BLaER1 treated with 17β-estradiol and CSF1 and Interleukin-3, amounts not matched to agents 10 nM and 100 nM (cell line): ENCODE measurements around the gene SLC19A2.
"Not testable (repeated sequence)": the region's sequence is repeated elsewhere in the genome, so short reads cannot be mapped to it uniquely, and the experiment has no call there.

Experiments used
- H3K27ac ChIP-seq, 11 experiments: shearing (Covaris generic); formaldehyde crosslinking; 2 replicates each; pipeline ENCODE4 v1.8.1; 2022
- H3K27me3 ChIP-seq, 11 experiments: shearing (Covaris generic); formaldehyde crosslinking; 2 replicates each; pipeline ENCODE4 v1.8.1; 2022
- H3K36me3 ChIP-seq, 11 experiments: shearing (Covaris generic); formaldehyde crosslinking; 2 replicates each; pipeline ENCODE4 v1.8.1; 2022
- H3K4me1 ChIP-seq, 10 experiments: shearing (Covaris generic); formaldehyde crosslinking; 2 replicates each; pipeline ENCODE4 v1.8.1; 2022
- H3K4me2 ChIP-seq, 11 experiments: shearing (Covaris generic); formaldehyde crosslinking; 2 replicates each; pipeline ENCODE4 v1.8.1; 2022
- H3K4me3 ChIP-seq, 10 experiments: shearing (Covaris generic); formaldehyde crosslinking; 2 replicates each; pipeline ENCODE4 v1.8.1; 2022
- H3K9ac ChIP-seq, 11 experiments: shearing (Covaris generic); formaldehyde crosslinking; 2 replicates each; pipeline ENCODE4 v1.8.1; 2022
- H3K9me3 ChIP-seq, 11 experiments: shearing (Covaris generic); formaldehyde crosslinking; replicated peaks in 1 of 11; 2 replicates each; pipeline ENCODE4 v1.8.1; 2022
- H4K20me1 ChIP-seq, 11 experiments: shearing (Covaris generic); formaldehyde crosslinking; 2 replicates each; pipeline ENCODE4 v1.8.1; 2022
- Cebpa-rat ChIP-seq, 11 experiments: shearing (Covaris generic); IDR thresholded peaks; 2 replicates each; pipeline ENCODE4 v1.8.1; 2022

The SLC19A2 gene, protein sequence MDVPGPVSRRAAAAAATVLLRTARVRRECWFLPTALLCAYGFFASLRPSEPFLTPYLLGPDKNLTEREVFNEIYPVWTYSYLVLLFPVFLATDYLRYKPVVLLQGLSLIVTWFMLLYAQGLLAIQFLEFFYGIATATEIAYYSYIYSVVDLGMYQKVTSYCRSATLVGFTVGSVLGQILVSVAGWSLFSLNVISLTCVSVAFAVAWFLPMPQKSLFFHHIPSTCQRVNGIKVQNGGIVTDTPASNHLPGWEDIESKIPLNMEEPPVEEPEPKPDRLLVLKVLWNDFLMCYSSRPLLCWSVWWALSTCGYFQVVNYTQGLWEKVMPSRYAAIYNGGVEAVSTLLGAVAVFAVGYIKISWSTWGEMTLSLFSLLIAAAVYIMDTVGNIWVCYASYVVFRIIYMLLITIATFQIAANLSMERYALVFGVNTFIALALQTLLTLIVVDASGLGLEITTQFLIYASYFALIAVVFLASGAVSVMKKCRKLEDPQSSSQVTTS

DNA sequence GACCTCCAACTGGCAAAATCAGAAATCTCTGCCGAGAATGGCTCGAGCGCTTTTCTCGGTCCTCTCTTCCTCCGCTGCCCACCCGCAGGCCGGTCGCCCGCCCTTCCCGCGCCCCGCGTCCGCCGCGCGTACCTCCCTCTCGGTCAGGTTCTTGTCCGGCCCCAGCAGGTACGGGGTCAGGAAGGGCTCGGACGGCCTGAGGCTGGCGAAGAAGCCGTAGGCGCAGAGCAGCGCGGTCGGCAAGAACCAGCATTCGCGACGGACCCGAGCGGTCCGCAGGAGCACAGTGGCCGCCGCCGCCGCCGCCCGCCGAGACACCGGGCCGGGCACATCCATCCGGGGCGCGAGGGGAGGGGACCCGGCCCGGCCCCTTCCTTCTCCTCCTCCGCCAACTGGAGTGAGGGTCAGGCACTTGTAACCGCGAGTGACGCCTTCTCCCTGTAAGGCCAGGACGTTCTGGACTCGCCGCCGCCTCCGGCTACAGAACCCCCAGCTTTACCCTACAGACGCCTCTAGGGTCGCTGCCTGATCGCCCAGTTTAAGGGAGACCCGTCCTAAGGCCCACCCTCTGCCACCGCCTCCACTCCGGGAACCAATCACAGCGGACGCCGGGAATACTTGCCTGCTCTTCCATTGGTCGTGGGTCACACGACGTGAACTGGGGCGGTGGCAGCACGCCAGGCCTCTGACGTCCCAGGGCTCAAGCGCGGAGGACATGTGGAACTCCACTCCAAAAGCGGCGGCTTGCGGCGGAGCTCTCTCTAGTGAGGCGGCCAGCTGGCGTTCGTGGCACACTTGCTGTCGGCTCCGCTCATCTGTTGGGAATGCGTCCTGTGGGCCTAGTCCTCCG, at the start of gene SLC19A2:
Gene SLC19A2, minus strand, starts transcription at position 514 of the 850 bp plus-strand sequence. Its CDS starts 178 bp downstream, at position 336.
- no peaks in the 10 kb centered on the region for H3K9me3 ChIP-seq
- H3K27me3 ChIP-seq = no peaks in the 10 kb centered on the region
- H3K27ac ChIP-seq = peak within 1 kb of the TSS; percentile 72 to 90 (median 81)
- H3K36me3 ChIP-seq = no peaks in the 10 kb centered on the region
- H3K4me1 ChIP-seq = peaks cover 28 to 41% (median 31%) of the 10 kb centered on the region in 10 experiments
- H3K4me2 ChIP-seq = peak within 1 kb of the TSS; percentile 79 to 97 (median 89)
- TF ChIP-seq Cebpa-rat (IDR thresholded peaks at IDR 0.05) = no peak
- H3K4me3 ChIP-seq = peak within 1 kb of the TSS; percentile 74 to 91 (median 80)
- peak within 1 kb of the TSS; percentile 78 to 93 (median 87) for H3K9ac ChIP-seq
- H4K20me1 ChIP-seq = peaks cover 0 to 16% (median 0%) of the 10 kb centered on the region in 11 experiments; a peak in 3 of 22 replicates

DNA sequence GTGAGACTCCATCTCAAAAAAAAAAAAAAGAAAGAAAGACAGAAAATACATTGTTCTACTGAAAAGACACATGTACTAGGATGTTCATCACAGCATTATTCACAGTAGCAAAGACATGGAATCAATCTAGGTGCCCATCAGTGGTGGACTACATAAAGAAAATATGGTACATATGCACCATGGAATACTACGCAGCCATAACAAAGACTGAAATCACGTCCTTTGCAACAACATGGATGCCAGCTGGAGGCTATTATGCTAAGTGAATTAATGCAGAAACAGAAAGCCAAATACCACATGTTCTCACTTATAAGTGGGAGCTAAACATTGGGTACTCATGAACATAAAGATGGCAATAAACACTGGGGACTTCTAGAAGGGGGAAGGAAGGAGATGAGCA, 48.9 kb upstream of the SLC19A2 start:
- Histone ChIP-seq H4K20me1 (no peaks in the 10 kb centered on the region), H3K4me3 (no peak overlapping the region), H3K27ac (no peak overlapping the region), H3K9ac (no peak overlapping the region), H3K4me1 (no peaks in the 10 kb centered on the region), H3K27me3 (no peaks in the 10 kb centered on the region), H3K9me3 (peaks cover 0 to 5% (median 0%) of the 10 kb centered on the region in 11 experiments; a peak in 1 of 22 replicates), H3K36me3 (no peaks in the 10 kb centered on the region), H3K4me2 (no peak overlapping the region)
- TF ChIP-seq Cebpa-rat (IDR thresholded peaks at IDR 0.05) = no peak

DNA sequence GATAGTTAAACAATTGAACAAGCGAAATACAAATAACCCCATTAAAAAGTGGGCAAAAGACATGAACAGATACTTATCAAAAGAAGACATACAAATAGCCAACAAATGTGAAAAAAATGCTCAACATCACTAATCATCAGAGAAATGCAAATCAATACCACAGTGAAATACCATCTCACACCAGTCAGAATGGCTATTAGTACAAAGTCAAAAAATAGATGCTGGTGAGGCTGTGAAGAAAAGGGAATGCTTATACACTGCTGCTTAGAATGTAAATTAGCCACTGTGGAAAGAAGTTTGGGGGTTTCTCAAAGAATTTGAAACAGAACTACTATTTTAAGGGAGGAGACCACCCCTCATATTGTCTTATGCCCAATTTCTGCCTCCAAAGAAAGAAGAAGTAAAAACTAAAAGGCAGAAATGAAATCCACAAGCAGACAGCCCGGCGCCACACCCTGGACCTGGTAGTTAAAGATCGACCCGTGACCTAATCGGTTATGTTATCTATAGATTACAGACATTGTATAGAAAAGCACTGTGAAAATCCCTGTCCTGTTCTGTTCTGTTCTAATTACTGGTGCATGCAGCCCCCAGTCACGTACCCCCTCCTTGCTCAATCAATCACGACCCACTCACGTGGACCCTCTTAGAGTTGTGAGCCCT, 47.9 kb upstream of the SLC19A2 start:
- H3K27me3 ChIP-seq, H3K4me2 ChIP-seq, H3K36me3 ChIP-seq, H3K4me1 ChIP-seq, H3K9ac ChIP-seq, H4K20me1 ChIP-seq, H3K4me3 ChIP-seq, H3K27ac ChIP-seq, H3K9me3 ChIP-seq: not testable (repeated sequence)

DNA sequence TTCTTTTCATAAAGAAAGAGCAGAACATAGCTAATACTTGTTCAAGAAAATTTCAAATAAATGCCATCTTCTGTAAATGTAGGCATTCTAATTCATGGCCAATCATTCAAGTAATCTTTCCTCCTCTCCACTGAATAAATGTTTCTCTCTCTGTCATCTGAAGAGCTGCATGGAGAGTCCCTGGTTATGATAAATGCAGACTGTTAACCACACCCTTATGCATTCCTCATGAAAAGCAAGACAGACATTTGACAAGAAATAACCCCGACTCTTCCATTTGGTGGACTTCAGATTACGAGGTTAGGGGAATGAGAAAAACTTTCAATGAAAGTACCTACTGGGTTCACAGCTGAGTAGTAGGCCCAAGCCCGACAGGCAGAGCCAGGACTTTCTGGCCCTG, 44.7 kb upstream of the SLC19A2 start:
- H3K4me1 ChIP-seq = peaks cover 0 to 11% (median 4%) of the 10 kb centered on the region in 10 experiments; a peak in 6 of 20 replicates
- H3K9ac ChIP-seq = no peak overlapping the region
- no peaks in the 10 kb centered on the region for H4K20me1 ChIP-seq
- peaks cover 0 to 5% (median 0%) of the 10 kb centered on the region in 11 experiments; a peak in 1 of 22 replicates for H3K9me3 ChIP-seq
- no peaks in the 10 kb centered on the region for H3K27me3 ChIP-seq
- no peak overlapping the region for H3K4me3 ChIP-seq
- TF ChIP-seq Cebpa-rat (IDR thresholded peaks at IDR 0.05) = no peak
- no peak overlapping the region for H3K27ac ChIP-seq
- no peaks in the 10 kb centered on the region for H3K36me3 ChIP-seq
- no peak overlapping the region for H3K4me2 ChIP-seq

DNA sequence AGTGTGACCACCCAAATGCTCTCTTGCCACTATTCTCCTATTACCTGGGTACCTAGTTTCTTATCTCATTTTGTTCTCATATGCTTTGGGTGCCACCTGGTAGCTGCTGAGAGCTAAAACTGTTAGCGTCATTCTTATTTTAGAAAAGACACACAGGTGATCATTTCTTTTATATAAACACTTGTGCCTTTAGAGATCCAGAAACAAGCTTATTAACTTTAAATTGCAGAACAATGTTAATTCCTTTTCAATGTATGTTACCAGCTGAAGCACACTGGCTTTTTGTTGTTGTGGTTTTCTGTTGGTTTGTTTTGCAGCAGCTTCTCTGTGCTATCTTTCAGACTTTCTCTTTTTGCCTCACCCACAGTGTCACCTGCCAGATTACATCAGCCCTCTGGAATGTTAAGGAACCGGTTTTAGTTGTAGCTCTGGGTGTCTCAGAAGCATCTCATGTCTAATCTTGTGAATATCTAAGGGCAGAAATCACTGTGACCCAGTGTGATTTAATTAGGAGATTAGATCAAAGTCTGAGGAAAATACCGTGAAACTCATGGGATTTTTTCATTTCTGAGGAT, 43.4 kb upstream of the SLC19A2 start:
- peaks cover 0 to 11% (median 4%) of the 10 kb centered on the region in 10 experiments; a peak in 6 of 20 replicates for H3K4me1 ChIP-seq
- no peak overlapping the region for H3K9ac ChIP-seq
- no peak for TF ChIP-seq Cebpa-rat (IDR thresholded peaks at IDR 0.05)
- no peak overlapping the region for H3K4me3 ChIP-seq
- H3K4me2 ChIP-seq = peak overlapping the region in 1 of 11 experiments; percentile 16; a peak in 1 of 22 replicates
- H3K36me3 ChIP-seq = no peaks in the 10 kb centered on the region
- H4K20me1 ChIP-seq = no peaks in the 10 kb centered on the region
- peaks cover 0 to 5% (median 0%) of the 10 kb centered on the region in 11 experiments; a peak in 1 of 22 replicates for H3K9me3 ChIP-seq
- no peak overlapping the region for H3K27ac ChIP-seq
- H3K27me3 ChIP-seq = no peaks in the 10 kb centered on the region

DNA sequence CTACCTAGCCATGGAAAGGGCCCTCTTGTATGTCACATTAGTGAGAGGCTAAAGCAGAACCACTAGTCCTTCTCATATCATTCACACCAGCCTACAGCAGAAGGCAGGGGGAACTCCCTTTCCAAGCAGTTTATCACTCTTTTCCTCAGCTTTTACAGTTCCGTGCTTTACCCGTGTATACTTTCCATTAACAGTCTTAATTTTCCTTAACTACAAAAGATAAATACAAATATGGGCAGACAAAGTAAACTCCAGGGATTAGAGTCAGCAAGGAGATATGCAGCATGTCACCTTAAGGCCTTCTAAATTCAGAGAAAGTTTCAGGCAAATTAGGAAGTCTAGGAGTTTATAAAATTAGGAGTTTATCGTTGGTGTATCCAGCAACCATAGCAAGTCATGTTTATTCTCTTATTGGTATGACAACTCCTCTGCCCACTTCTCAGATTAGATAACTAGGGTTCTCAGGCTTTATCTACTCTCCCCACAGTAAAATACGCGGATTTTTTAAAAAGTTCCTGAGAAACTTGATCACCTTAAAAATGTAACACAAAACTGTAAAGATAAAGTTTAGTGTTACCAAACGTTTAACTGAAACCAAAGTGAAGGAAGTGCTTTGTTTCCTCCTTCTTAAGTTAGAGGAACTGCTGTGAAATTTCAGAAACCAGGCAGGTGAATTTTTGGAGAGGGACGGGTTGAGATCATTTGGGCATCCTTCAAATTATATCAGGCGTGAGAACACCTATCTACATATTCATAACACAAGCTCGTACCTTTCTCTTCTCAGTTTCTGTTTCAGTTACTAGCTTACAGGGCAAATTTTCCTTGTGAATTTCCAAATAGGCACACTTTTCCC, 42.7 kb upstream of the SLC19A2 start:
- H3K9ac ChIP-seq = no peak overlapping the region
- H3K4me2 ChIP-seq = peak overlapping the region in 2 of 11 experiments; percentile 16 to 18; a peak in 2 of 22 replicates
- peaks cover 0 to 5% (median 0%) of the 10 kb centered on the region in 11 experiments; a peak in 1 of 22 replicates for H3K9me3 ChIP-seq
- H3K4me3 ChIP-seq = no peak overlapping the region
- TF ChIP-seq Cebpa-rat (IDR thresholded peaks at IDR 0.05) = no peak
- H3K27me3 ChIP-seq = no peaks in the 10 kb centered on the region
- peaks cover 0 to 11% (median 4%) of the 10 kb centered on the region in 10 experiments; a peak in 6 of 20 replicates for H3K4me1 ChIP-seq
- H3K36me3 ChIP-seq = no peaks in the 10 kb centered on the region
- no peaks in the 10 kb centered on the region for H4K20me1 ChIP-seq
- H3K27ac ChIP-seq = no peak overlapping the region

DNA sequence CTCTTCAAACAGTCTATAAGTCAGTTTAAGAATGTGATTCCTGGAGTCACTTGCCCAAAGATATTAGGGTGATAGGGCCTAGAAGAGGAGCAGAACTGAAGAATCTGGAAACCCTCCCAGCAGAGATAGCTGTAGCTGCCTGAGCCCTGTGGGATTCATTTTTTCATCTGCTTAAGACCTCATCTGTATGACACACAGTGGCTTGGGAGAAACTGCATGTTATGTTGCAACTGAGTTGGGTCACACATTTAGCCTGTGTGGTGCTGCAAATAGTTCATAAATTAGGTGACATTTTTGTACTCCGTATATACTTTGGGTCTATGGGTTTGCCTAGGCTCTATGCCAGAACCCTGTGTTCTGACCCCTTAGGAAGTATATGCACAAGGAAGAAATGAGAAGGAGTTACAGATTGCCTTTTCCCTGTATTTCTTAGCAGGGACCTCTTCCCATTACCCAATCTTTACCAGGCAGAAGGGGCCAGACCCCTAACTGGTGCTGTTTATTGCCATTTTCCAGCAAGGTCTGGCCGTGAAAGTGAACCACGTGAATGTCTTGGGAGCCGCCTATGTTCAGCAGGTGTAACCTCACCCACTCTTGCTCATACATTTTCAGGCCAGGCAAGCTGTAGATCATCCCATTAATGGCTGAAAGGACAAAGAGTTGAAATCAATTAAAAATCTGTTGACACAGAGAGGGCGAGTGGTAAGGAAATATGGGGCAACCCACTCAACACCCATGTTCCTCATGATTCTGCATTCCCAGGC, 41.9 kb upstream of the SLC19A2 start:
- Histone ChIP-seq H4K20me1 (no peaks in the 10 kb centered on the region), H3K36me3 (no peaks in the 10 kb centered on the region), H3K4me3 (no peak overlapping the region), H3K4me1 (peaks cover 0 to 11% (median 4%) of the 10 kb centered on the region in 10 experiments; a peak in 6 of 20 replicates), H3K27ac (no peak overlapping the region), H3K9me3 (0 out of 22 replicates have a peak, but pooled peaks cover 0 to under 1% (median 0%) of the 10 kb centered on the region in 11 experiments), H3K9ac (no peak overlapping the region), H3K4me2 (no peak overlapping the region; a peak in 1 of 22 replicates), H3K27me3 (no peaks in the 10 kb centered on the region)
- TF ChIP-seq Cebpa-rat (IDR thresholded peaks at IDR 0.05) = no peak
